Bladder microvascular endothelial cell (primary cell): ENCODE data around the gene XDH. TPM values are rescaled to one million over a fixed set of nuclear protein-coding genes. Genes with fewer than 3 reads are reported as not detected.

ENCODE experiments used
- total RNA-seq: library from RNA; depleted of rRNA; stranded (reverse); fragments of >200 nt; gene quantifications from 2 replicates; pipeline ENCODE4 v1.2.3, GENCODE V29; 2014

The XDH gene
- not detected in 2 replicates for total RNA-seq

GRCh38 chr2:31414601-31415241, at the start of gene XDH:
Gene XDH, minus strand, starts transcription at chr2:31414742. Its CDS starts 76 bp downstream, at chr2:31414666.

Other genes starting within 250 kb of the XDH start
- under 0.01 and 0.13 TPM in 2 replicates for gene CAPN14, start 197.2 kb downstream of the XDH start, total RNA-seq
- gene EHD3, start 180.6 kb downstream of the XDH start, total RNA-seq, result 5.2 and 6.7 TPM in 2 replicates
- not detected in 2 replicates for gene SRD5A2, start 166.2 kb upstream of the XDH start, total RNA-seq